Measurements from ENCODE around the gene CAMTA1.
"Not testable (repeated sequence)": the region's sequence is repeated elsewhere in the genome, so short reads cannot be mapped to it uniquely, and the experiment has no call there.

CAMTA1 gene

DNA sequence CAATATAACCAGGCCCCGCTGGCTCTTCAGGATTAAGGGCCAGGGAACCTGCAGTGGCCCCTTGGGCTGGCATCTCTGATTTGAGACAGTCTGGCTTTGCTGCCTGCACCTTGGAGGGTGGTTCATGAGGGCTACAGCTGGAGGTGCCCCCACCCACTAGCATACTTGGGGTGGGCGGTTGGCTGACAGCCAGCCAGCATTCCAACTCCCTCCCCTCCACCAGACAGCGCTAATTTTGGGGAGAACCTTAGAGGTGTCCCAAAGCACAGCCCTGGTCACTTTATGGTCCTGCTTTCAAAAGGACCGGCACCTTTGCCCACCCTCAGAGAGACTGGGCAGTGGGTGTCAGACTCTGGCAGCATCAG lies 805.2 kb downstream of the CAMTA1 start:
- DNase-seq (ENCODE audit: low spot score): no peak

DNA sequence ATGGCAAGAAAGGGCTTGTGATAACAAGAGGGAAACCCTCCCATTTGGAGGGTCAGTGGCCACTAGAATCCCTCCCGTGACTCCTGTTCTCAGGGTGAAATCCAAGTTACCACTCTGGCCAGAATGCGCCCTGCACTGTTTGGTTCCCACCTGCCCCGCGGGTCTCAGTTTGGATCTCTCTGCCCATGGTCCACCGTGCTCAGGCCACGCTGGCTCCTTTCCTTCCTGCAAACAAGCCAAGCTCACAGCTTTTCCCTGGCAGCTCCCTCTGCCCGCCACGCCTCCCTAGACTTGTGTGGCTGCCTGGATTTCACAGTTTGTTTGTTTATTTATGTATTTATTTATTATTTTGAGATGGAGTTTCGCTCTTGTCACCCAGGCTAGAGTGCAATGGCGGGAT lies 806.3 kb downstream of the CAMTA1 start:
- no peak for DNase-seq (ENCODE audit: low spot score)

DNA sequence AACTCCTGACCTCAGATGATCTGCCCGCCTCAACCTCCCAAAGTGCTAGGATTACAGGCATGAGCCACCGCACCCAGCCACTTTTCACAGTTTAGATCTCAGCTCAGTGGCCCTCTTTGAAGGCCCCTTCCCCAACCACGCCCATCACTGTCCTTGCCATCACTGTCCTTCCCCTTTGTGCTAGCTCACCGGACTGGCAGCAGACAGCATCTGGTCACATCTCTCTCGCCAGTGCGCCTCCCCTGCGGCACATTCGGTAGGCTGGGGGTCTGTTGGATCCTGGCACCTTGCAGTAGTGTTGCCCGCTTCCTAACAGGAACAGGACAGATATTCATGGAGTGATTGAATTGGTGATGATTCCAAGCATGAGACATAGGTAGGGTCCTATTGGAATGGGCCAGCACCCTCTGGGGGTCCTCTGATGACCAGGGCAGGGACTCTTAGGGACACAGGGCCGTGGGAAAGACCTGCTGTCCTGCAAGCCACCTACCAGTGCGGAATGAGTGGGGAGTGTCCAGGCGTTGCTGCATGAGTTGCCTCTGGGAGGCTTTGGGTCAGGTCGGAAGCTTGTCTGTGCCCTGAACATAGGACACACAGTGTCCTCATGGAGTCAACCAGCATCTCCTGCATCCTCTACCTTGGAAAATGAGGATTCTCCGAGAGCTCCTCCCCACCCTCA lies 807.0 kb downstream of the CAMTA1 start:
- no peak for DNase-seq (ENCODE audit: low spot score)

DNA sequence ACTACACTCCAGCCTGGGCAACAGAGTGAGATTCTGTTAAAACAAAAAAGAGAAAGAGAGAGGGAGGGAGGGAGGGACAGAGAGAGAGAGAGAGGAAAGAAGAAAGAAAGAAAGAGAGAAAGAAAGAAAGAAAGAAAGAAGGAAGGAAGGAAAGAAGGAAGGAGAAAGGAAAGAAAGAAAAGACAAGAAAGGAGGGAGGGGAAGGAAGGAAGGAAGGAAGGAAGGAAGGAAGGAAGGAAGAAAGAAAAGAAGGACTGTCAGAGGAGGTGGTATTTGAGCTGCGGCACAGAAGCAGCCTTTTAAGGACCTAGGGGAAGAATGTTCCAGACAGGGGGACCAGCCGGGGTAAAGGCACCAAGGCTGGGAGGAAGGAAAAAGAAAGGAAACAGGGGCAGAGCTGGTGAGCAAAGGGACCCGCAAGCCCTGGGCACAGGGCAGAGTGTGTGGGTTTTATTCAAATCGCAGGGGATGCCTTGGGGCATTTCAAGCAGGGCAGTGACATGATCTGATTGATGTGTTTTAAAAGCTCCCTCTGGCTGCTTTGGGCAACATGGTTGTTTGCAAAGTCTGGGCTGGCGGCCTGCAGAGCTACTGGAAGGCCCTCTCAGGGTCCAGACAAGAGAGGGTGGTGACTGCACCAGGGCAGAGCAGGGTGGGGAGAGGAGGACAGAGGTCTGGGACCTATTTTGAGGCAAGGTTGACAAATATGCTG lies 808.9 kb downstream of the CAMTA1 start:
- DNase-seq (ENCODE audit: low spot score): no peak

DNA sequence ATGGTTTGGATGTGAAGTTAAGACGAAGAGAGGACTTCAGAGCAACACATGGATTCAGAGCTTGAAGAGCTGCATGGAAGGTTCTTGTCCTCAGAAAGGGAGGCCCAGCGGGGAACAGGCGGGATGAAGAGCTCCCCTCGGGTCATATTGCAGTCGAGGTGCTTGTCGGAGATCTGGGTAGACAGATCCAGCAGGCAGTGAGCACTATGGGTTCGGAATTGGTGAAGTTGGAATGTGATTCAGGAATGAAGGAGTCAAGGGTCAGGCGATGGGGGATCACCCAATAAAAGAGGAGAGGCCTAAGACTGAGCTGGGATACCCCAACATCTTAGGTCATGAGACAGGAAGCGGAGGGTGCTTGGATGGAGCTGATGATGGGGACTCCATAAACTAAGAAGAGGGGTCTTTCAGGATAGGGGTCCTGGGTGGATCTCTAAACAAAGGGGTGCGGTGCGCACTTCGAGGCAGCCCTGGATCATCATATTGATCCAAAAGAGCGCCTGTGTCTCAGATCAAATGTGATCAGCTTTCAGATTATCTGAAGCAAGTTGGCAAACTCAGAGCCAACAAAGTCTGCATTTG lies 809.6 kb downstream of the CAMTA1 start:
- DNase-seq (ENCODE audit: low spot score): no peak

DNA sequence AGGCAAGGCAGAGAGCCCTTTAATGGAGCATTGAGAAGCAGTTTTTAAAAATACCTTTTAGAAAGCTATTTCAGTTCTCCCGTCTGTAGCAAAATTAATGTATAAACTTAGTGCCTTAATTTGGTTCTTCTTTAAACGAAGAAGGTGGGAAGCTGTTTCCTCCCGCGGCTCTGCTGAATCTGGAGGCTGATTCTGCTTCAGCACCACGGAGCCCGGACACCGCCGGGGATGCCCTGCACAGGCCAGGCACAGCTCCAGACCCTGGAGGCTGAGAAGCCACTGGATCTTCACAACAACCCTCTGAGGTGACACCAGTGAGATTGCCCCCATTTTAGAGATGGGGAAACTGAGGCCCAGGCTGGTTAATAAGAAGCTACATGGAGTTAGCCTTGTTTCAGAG lies 810.1 kb downstream of the CAMTA1 start:
- no peak for DNase-seq (ENCODE audit: low spot score)

DNA sequence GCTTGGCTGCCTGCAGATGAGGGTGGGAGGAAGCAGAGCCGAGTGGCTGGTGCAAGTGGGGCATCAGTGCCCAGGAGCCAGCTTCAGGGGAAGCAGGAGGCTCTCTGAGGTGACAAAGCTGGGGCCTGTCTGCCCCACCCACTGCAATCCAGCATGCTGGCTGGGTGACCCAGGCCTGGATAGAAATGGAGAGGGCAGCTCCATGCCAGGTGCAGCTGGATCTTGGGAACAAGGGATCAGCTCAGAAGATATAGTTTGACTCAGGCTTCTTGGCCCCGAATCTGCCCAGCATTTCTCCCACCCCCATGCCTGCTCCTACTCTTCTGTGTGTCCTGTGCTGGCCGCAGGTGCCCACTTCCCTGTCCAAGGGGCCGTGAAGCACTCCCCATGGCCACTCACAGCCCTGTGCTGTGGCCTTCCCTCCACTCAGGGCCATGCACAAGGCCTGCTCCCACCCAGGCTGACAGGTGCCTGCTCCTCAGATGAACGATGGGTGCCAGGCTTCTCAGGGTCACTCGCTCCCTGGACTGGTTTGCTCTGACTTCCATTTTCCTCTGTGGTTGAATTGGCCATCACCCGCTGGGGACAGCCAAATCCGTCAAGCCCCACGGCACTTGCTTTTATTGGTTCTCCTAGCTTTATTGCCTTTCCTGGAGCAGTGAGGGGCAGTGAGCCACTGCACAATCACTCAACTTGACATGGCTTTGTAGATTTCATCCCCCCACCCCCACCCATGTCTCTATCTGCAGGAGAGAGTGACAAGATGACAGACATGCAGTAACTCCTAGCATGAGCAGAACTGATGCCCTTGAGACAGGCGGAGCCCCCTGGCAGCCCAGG lies 811.1 kb downstream of the CAMTA1 start:
- DNase-seq (ENCODE audit: low spot score): no peak

DNA sequence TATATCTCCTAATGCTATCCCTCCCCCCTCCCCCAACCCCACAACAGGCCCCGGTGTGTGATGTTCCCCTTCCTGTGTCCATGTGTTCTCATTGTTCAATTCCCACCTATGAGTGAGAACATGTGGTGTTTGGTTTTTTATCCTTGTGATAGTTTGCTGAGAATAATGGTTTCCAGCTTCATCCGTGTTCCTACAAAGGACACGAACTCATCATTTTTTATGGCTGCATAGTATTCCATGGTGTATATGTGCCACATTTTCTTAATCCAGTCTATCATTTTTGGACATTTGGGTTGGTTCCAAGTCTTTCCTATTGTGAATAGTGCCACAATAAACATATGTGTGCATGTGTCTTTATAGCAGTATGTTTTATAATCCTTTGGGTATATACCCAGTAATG lies 812.8 kb downstream of the CAMTA1 start:
- DNase-seq (ENCODE audit: low spot score): not testable (repeated sequence)

DNA sequence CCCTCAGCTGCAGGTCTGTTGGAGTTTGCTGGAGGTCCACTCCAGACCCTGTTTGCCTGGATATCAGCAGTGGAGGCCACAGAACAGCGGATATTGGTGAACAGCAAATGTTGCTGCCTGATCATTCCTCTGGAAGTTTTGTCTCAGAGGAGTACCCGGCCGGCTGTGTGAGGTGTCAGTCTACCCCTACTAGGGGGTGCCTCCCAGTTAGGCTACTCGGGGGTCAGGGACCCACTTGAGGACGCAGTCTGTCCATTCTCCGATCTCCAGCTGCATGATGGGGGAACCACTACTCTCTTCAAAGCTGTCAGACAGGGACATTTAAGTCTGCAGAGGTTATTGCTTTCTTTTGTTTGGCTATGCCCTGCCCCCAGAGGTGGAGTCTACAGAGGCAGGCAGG lies 819.7 kb downstream of the CAMTA1 start:
- DNase-seq (ENCODE audit: low spot score): not testable (repeated sequence)

DNA sequence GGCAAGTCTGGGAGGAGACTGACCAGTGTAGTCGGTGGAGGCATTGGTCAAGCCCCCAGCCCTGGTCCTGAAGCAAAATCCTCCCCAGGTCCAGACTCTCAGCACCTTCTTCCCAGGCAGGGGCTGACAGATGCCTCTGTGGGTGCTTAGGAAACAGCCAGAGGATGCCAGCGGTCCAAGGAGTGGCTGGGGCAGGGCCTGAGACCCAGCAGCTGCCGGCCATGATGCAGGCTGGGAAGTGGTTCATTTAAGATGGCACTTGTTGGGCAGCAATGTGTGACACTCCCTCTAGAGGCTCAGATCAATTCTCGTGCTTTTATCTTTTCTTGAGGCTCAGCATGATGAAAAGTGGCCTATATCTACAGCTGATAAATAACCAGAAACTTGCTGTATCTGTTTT lies 820.8 kb downstream of the CAMTA1 start:
- no peak for DNase-seq (ENCODE audit: low spot score)

DNA sequence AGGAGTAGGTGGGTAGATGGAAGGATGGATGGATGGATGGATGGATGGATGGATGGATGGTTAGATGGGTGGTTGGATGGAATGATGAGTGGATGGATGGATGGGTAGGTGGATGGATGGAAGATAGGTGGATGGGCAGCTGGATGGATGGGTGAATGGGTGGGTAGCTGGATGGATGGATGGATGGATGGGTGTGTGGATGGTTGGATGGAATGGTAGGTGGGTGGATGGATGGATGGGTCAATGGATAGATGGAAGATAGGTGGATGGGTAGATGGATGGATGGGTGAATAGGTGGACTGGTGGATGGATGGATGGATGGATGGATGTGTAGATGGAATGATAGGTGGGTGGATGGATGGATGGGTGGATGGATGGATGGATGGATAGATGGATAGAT lies 821.8 kb downstream of the CAMTA1 start:
- no peak for DNase-seq (ENCODE audit: low spot score)

DNA sequence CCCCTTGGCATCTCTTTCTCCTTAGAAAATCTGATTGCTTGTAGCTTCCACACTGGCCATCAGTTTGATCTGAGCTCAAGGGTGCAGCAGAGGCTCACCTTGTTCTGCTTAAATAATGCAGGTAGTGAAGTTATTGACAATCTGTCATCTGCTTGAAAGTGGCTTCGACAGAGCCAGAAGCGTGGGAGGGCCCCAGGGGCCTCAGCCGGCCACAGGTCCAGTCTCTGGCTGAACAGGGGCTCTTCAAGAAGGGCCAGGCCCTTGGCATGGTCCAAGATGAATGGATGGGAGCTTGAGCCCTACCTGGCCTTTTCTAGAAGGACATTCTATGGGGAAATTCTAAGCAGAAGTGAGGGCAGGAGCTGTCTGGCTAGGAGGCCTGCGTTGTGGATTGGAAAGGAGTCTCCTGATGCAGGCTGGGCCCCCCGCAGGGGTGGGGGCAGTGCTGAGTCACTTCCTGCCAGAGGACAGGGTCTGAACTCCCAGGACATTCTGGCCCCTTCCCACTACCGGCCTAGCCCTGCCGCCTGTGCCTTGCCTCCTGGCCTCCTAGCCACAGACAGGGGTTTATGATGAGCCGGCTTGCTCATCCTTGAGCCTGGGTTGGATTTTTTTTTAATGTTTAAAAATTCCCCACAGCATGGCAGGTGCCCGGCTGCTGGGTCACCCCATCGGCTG lies 823.5 kb downstream of the CAMTA1 start:
- DNase-seq (ENCODE audit: low spot score): no peak

DNA sequence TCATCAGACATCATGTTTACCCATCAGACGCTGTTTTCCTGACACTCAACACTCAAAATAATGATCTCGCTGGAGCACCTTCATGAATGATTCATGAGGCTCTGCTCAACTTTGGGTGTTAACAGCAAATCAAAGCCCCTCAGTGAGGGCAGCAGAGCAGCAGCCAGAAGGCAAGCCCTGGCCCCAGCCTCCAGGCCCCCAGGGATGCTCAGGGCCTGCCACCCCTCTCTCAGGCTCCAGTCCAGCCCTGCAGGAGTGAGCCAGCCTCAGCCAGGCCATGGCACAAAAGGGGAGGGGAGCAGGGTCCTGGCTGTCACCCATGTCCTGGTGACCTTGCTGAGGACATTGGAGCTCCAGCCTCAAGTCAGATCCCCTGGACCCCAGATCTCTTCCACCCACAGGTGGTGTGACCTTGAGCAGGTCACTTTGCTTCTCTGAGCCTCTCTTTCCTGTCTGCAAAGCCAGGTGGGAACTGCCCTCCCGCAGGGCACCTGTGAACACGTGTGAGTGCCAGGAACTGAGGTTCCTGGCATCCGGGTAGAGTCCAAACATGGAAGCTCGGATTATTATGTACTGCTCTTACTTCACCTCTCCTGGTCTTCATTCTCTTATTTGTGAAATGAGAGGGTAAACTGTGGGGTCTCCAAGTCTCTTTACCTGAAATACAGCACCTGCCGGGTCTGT lies 824.2 kb downstream of the CAMTA1 start:
- DNase-seq (ENCODE audit: low spot score): no peak

DNA sequence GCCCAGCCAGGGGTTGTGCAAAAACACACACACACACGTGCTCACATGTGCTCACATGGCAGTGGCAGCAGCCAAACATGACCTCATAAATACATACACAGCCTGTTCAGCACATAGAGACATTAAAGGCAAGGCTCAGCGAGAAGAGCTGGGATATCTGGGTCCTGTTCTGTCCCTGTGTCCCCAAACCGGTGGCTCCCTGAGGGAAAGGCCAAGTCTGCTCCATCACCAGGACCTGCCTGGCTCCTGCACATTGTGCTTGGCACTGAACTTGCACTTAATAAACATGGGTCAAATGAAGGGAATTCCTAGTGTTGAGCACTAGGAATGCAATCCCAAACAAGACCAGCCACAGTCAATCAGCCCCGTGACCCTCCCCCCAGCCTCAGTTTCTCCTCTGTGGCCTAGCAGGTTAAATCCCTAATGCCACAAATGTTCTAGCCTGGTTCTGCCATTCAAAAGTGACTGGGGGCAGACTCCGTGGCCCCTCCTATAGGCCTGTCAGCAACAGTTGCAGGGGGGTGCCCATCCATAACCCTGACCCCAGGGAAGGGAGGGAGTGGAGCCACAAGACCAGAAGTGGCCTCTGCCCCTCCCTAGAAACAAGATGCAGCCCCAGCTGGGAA lies 825.0 kb downstream of the CAMTA1 start:
- DNase-seq (ENCODE audit: low spot score): no peak

DNA sequence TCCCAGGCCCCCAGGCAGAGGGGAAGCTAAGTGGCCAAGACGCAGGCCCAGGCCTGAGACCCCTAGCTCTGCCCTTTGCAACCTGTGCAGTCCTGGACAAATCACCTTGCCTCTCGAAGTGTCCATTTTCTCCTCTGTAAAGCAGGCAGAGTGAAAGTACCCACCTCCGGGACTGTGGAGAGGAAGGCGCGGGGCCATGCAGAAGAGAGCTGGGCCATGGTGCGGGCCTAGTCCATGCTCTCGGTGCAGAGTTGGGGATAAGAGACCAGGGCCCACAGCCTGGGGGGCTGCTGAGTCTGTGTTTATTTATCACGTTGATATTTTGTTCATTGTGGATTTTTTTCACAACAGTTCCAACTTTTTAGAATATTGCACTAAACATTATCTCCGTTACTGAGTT lies 825.7 kb downstream of the CAMTA1 start:
- no peak for DNase-seq (ENCODE audit: low spot score)

DNA sequence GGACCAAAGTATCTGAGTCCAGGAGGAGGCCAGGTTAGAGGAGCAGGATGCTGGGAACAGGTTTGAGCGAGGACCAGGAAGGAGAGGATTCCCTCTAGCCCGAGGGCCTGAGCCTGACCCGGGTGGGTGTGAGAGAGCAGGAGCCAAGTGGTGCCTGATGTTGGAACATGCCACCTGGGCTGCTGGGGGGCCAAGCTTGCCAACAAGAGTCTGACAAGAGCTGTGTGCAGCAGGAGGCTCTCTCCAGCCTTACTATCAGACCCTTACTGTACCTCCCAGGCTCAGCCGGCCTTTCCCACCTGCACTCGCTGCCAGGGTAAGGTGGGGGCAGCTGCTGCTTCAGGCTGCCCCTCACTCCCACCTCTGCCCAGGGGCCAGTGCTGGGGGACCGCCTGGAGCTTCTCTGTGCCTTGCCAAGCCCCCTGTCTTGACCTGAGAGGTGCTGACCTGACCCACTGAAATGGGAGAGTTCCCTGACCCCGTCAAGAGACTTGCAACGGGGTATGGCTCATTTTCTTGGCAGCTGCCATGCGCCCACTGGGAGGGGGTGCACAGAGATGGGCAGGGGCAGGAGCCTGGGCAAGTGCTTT lies 826.3 kb downstream of the CAMTA1 start:
- DNase-seq (ENCODE audit: low spot score): no peak

DNA sequence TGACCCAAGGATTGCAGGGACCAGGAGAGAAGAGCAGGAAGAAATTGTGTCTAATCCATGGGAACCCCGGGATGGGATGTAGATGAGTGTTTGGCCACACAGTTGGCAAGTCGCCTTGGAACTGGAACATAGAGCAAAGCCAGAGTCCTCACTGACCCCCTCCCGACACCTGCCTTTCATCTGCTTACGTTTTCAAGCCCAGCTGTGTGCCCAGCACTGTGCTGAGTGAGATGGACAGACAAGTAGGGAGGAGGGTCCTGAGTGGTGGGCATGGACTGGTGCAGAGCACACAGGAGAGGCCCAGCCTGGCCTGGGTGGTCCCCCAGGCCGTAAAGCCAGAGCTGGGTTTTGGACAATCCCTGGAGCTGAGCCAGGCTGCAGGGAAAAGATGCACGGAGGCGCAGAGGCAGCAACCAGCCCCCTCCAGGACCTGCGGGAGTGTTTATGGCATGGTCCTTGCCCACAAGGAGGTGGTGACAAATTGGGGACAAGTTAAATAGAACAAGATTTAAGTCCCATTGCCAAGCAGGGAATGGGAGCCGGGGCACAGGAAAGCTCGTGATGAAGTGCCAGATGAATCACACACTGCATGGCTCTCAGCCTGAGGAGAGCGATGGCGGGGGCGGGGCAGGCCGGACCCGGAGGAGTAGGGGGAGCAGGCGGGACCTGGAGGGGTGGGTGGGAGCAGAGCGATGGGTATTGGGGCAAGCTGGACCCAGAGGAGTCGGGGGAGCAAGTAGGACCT lies 828.0 kb downstream of the CAMTA1 start:
- no peak for DNase-seq (ENCODE audit: low spot score)

DNA sequence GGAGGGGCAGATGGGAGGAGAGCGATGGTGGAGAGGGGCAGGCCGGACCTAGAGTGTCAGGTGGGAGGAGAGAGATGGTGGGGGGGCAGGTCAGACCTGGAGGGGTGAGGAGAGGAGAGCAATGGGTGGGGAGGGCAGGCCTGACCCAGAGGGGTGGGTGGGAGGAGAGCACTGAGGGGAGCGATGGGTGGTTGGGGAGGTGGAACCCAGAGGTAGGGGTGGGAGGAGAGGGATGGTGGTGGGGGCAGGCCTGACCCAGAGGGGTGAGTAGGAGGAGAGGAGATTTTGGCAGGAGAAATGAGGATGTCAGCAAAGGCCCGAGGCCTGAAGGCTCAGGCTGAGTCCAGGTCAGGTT lies 828.6 kb downstream of the CAMTA1 start:
- DNase-seq (ENCODE audit: low spot score): no peak

DNA sequence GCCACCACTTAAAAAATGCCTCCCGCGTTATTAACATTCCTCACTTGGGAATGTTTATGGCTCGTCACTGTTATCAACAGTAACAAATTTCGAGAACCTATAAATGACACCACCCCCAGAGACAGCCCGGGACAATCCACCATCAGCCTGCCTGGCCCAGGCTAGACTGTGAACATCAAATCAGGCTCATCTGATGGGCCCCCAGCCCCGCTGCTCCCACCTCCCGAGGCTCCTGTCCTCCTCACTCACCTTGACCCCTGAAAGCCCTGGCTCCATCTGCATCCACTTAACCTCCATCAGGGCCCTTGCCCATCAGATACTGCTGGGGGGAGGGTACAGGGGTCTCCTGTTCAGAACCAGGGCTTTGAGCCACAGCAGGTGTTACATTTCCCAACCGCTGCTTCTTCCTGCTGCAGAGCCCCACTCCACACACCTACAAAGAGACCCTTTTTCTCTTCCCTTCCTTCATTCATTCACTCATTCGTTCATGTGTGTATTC lies 829.4 kb downstream of the CAMTA1 start:
- no peak for DNase-seq (ENCODE audit: low spot score)

DNA sequence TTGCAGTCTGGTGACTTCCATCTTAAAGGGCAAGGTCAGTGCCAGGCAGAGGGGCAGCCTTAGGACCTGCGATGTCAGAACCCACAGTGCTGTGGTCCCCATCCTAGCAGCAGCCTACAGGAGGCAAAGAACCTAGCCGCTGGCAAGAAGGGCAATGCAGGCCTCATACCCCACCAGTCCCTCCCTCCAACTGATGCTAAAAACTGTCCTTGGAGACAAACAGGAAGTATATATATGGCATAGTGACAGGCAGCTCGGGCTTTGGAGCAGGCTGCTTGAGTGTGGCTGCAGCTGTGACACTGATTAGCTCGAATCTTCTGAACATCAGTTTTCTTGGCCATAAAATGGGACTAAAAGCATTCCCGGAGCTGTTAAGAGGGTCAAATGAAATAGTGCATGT lies 829.9 kb downstream of the CAMTA1 start:
- DNase-seq (ENCODE audit: low spot score): no peak
